T-helper 2 cell (primary cell): Measurements from ENCODE around the gene FBXL17.

Source experiments
- DNase-seq, 5 experiments: peaks; one replicate each; pipeline versions ENCODE4 v3.0.0 to v3.0.0-alpha.2; 2012 to 2022

The FBXL17 gene

DNA sequence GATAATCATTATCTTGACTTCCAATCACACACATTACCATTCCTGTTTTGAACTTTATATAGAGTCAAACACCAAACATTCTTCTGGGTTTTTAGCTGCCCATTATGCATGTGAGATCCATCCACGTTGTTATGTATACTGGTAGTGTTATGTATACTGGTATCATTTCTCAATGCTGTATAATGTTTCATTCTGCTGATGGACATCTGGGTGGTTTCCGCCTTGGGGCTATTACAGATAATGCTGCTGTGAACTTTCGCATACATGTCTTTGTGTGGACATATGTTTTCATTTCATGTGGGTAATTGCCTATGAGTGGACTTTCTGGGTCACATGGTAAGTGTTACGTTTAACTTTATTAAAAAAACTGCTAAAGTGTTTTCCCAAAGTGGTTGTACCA lies 493.4 kb downstream of the FBXL17 start:
- DNase-seq = no peak

DNA sequence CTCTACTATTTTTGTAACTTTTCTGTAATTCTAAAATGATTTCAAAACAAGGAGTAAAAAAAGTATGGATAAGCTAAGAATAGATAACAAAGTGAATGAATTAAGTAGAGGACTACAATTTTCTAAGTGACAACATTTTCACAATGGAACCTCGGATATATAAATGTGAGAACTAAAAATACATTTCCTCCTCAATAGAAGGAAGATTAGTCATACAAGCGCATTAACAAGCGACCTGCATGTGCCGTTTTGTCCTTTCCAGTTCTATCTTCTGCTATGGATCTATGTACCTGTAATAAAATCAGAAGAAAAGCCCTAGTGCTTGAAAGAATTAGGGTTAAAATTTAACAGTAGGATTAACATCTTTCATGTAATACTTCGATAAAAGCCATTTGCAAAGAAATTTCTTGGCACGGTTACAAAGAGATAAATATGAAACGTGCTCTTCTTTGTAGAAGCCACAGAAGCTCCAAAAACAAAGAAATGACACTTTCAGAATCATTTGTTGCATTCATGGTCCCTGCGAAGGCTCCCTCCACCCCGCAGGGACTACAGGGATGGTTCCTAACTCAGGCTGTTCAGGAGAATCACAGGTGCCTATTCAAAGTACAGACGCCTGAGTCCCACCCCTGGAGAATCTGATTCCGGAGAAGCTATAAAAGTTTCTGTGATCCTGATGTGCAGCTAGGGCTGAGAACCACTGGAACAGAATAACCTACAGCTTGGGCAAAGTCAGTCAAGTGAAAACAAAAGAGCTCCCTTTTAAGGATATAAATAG lies 494.5 kb downstream of the FBXL17 start:
- DNase-seq = peak in 1 of 5 experiments; percentile 19

DNA sequence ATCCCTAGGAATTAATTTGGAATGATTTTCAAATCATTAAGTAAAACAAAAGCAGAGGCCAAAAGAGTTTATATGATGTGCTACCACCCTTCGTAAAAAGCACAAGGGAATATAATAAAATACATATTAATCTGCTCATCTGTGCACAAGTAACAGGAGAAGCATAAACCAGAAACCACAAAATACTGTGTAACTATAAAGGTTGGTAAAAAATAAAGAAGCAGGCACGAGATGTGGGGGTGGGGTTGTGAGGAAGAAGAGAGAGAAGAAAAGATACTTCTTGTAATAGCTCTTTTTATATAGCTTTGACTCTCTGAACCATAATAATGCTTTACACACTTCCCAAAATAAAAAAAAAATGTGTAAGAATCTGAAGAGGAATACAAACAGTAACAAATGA lies 496.3 kb downstream of the FBXL17 start:
- peak in 1 of 5 experiments; percentile 72 for DNase-seq

DNA sequence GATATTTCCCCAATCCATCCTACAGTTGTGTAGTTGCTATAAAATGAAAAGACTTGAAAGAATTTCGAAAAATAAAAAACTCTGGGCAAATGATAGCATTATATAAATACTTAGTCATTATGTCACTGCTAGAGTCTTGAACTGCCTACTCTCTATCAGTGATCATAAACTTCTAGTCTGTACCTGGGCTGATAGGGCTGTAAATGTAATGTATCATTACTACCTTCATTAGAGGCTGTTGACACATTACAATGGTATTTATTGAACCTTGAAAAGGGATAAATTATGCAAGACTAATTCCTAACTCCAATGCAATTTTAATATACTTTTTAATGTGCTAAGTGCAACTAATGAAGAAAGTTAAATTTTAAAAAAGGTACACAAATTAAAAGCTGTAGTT lies 497.0 kb downstream of the FBXL17 start:
- no peak for DNase-seq

DNA sequence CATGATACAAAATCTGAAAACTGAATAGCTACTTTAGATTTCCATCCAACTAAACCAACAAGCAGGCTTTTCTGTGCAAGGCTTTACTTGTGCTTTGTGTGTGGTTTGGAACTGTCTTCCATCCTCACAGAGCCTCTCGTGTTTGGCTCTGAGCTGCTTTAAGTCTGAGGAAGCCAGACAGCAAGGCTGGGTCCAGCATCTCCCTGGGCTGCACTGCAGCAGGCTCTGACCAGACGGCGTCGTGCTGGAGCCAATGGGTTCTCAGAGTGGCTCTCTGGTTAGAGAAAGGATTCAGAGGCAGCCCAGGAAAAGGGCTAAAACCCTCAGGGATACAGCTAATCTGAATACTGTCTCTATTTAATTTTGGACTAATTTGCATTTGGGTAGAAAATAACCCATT lies 503.2 kb downstream of the FBXL17 start:
- no peak for DNase-seq

DNA sequence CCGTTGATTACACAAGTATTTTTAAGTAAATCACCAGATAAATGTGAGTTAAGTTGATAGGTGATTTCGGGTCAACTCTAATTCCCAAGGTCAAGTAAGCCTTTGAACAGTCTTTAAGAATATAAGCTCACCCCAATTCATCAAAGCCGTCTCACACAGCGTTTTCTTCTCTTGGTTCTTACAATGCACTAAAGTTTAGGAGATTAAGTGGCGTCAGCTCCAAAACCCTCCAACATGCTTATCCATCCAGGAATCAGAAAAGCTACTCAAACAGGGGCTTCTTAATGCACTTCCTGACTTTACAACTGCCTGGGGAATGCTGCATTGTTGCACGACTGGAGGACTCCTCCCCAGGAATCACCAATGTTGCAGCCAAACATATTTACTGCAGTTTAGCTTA lies 505.0 kb downstream of the FBXL17 start:
- no peak for DNase-seq

DNA sequence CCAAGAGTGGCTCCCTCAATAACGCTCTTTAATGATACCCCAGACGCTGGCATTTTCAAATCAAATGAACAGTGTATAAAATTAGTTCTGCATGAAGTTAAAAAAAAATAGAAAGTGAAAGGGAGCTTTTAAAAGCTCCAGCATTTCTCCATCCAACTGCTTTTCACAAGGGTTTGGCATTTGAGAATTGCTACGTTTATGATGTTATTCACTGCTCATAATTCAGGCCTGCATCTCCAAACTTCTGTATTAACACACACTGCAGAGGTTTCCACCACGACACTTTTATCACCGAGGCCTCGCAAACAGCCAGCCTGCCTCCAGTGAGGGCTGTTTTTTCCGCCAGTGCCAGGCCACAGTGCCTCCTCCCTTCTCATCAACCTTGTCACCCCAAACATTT lies 505.6 kb downstream of the FBXL17 start:
- DNase-seq = no peak

DNA sequence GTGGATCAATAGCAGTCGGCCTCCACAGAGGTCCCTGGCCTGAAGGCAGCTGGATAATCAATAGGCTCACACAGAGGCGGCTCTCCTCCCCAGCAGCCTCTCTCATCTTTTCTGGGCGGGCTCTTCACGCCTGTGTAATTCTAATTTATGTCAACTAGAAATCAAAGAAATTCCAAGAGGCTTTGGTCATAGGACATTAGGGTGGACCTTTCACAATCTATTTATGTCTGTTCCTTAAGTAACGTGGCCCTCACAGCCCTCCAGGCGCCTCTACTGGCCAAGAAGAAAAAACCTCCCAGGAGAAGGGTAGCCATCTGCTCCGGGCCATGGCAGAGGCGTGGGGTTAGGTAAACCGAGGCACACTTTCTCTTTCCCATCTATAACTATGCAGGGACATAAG lies 506.1 kb downstream of the FBXL17 start:
- DNase-seq = no peak

DNA sequence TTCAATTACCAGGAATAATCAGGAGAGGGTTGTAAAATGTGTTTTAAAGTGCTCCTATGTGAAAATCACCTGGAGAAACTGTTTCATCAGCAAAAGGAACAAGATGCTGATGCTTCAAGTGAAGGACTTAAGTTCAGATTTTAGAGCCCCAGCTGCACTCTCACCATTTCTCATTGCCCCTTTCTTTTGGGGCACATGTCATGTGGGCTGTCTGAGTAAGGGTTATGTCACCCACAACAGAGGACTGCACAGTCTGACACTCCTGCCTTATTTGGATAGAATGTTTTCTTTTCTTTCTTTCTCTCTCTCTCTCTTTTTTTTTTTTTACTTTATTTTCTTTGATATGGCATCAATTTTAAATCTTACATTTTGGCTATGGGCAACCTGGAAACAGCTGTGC lies 507.1 kb downstream of the FBXL17 start:
- no peak for DNase-seq

DNA sequence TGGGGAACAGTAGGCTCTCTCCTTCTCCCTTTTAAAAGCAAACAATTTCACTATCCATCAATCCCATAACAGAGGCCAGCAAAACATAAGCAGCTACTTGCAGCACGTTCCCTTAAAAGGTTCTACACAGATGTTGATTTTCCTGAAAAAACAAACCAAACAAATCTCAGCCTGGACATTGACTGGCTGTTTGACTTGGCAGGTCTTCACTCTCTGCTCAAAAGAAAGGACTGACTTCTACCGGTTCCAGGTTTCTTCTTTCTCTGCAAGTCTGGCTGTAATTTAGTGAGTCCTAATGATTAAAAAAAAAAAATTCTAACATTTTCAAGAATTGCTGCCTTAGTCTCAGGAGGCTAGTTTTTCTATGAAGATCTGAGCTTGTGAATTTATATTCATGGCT lies 508.0 kb downstream of the FBXL17 start:
- DNase-seq = no peak

DNA sequence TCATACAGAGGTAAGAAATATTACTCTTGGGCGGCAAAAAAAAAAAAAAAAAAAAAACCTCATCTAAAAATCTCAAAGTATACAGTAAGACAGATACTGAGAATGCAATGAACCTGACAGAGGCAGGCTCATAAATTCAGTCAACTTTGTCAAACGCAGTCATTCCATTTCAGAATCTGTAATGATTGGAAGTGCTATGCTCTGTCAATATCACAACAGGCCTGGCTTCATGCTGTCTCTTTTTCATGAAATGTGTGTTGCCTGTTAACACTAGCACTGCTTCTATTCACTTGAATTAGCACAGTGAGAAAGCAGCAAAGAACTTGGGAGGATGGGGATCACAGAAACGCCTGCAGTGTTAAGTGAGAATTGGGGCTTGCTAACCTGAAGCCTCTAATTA lies 510.9 kb downstream of the FBXL17 start:
- DNase-seq = no peak

DNA sequence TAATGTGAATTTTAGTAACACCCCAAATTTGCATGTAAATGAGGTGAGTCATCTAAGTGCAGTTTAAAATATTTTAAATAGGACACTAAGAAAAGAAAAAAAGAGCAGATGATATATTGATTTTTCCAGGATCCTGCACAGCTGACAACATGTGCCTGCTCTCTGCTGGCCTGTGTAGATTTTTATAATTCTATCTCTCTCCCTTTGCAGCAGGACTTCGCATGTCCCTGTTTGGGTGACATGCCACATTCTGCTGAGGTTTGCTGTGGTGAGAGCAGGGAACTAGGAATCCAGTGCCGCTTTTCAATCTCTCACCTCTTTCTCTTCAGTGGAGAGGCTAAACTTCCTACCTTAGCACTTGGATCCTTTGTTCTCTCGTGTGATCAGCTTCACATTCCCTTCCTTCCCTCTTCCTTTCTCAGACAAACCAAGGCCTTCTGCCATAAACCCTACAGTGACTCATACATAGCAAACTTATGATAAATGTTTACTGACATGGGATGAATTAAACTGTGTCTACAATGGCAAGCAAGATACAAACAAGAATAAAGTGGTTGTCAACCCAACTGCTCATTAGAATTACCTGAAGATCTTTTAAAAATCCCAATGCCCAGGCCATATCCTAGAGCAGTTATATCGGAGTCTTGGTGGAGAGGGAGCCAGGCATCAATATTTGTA lies 512.3 kb downstream of the FBXL17 start:
- no peak for DNase-seq

DNA sequence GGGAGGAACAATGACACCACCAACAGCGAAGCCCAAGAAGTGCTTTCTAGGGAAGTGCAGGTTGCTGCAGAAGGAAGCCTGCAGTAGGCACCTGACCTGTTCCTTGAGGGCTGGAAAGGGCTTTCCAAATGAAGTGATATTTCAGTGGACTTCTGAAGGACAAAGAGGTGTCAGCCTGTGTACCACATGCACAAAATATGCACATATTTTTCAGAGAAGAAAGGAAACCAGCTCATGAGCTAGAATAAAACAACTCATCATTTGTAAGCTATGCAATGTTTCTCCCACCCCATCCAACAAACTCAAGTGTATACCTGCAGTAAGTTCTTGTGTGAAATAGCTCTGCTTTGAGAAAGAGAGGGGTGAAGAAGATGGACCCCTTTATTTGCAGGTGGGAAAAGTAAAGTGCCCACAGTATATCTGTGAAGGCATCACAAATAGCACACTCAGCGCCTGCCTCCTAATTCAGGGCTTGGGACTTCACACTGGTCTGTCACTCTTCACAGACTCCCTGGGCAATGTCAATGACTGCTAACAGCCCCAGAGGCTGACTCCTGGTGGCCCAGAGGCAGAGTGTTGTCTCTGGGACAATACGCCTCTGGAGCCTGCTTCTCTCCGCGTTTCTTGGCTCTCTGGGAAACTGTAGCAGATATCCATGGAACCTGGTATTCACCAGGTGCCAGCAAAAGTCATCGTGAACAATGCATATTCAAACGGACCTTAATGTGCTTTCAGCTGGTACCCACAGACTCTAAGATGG lies 513.1 kb downstream of the FBXL17 start:
- no peak for DNase-seq

DNA sequence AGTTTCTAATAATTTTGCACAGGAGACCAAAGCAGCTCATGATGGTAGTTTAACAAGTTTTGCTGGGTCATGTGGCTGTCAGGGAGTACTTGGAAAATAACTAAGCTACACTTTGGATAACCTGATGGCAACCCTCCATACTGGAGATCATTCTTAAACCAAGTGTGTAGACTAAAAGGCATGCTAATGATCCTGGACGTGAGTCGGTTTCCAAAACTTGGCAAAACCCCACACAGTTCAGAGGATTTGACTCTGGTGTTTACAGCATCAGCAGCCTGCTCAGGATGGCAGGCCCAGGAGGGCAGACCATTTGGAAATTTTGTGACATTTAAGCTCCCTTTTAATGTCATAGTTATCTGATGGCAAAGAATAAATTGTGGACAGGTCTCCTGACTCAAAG lies 514.6 kb downstream of the FBXL17 start:
- no peak for DNase-seq

DNA sequence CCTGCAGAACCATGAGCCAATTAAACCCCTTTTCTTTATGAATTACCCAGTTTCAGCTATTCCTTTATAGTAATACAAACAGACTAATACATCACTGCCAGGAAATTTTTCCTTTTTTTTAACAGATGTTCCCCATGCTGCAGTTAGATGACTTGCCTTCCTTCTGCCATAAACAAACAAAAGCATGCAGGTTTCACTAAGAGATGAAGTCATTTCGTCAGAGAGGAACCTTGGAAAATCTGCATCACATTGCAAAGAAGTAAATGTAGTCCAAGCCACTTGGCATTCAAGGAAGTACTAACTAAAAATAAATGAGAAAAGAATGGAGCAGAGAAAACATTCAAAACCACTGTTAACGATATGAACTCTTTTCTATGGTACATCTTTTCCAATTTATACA lies 517.1 kb downstream of the FBXL17 start:
- DNase-seq = no peak

DNA sequence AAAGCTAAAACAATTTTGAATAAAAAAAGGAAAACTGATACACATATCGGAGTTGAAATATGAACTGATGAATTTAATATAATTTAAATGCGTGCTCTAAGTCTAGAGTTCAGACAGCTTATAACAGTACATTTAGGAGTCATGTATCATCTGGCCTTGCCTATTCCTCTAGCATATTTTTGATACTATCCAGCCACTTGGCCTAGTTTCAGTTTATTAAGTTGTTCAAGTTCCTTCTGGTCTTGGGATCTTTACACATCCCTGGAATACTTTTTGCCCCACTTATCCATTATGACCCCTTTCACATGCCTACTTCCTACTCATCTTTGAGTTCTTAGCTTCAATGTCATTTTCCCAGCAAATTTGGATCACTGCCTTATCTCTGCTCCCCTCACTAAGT lies 518.8 kb downstream of the FBXL17 start:
- no peak for DNase-seq

DNA sequence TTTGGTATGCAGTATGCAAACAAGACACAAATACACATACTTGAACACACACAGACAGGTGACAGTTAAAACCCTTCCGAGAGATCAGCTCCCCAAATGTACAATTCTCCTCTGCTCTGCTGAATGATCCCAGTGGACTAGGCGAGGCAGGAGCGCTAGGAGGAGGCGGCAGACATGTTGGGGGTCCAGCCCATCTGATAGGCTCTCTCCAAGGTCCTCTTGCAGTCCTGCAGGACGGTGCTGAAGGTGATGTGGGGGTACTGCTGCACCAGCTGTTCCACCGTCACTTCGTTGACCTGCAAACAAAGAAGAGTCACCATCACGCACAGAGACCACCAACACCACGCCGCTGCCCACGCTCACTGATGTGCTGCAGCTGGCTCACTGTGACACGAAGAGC lies 520.3 kb downstream of the FBXL17 start:
- no peak for DNase-seq

DNA sequence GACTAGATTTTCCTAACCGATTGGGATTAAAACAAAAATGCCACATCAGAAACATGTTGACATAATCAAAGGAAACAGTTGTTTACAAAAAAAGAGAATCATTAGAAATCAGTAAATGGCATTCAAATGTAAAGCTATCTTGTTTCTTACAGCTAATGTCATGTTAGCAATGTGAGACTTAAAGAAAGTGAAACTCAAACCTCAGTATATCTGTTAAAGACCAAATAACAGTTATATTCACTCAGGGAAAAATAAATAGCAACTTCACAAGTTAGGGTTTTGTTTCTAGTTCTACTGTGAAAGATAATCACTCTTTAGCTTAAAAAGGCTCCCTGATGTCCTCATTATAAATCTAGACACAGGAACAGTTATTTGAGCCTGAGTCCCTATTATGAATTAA lies 521.9 kb downstream of the FBXL17 start:
- peak in 1 of 5 experiments; percentile 9 for DNase-seq

DNA sequence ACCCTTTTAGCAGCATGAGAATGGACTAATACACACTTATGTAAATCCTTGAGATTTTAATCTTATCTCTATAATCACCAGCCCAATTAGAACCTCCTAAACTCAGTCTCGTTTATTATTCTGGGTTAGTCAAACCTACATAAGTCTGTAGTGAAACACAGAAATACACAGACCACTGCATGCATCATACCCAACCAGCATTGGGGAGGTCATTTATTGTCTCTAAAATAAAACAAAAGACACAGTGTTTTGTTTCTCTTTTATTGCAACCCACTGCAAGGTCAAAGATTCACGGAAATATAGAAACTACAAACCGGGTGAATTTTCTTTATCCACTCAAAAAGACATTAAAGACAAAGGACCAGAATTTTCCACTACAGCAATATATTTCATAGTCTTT lies 523.1 kb downstream of the FBXL17 start:
- no peak for DNase-seq

DNA sequence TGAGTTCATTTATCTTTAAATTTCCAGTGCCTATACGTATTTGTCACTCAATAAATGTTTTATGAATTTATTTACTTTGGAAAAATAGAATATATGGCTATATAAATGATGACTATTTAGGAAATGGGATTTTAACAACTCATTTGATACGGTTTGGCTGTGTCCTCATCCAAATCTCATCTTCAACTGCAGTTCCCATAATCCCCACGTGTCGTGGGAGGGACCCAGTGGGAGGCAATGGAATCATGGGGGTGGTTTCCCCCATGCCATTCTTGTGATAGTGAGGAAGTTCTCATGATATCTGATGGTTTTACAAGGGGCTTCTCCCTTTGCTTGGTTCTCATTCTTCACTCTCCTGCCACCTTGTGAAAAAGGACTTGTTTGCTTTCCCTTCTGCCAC lies 523.6 kb downstream of the FBXL17 start:
- no peak for DNase-seq

DNA sequence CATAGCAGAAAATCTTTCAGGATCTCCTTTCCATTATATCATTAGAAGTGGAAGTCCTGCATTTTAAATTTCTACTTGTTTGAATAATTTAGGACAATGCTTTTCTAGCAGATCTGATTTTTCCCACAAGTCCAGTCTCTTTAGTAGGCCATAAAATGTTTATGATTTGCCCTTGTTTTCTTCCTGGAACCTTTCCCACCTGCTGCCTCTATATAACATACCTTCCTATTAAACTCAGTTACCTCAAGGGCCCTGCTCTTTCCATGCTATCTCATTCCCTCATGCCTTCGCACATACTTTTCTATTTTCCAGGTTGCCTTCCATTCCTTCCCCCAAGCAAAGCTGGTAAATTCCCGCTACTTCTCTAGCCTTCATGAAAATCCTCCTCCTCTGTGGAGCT lies 524.1 kb downstream of the FBXL17 start:
- no peak for DNase-seq

DNA sequence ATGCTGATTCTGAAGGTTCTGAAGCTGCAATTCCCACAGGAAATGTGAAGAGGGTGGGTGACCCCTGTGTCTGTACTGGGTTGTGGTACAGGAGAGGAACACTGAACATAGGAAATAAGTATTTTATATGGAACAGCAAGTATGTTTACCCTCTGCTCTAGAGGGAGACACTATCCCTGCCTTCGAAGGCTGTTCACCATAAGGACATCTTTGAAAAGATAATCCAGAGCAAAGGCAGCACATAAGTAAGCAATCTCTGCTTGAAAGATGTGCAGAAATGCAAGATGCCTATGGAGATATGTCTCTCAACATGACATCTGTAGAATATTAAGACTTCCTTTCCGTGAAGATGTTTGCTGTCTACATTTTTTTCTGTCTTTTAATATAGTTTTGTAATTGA lies 526.7 kb downstream of the FBXL17 start:
- peak in 1 of 5 experiments; percentile 14 for DNase-seq

DNA sequence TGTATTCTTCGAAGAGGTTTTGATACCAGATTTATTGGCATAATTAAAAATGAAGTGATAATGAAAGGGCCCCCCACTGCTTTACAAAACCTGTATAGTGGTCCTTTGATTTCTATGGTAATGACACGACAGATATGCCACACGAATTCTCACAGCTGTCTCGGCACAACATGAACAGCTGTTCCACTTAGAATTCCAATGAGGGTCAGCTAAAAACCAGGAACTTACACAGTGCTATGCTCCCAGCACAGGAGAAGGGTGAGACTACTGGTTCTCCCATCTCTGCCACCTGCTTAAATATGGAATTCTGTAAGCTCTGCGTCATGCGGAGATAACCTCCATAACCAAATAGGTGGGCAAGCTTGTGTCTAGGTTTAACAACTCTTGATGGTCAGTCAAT lies 528.2 kb downstream of the FBXL17 start:
- DNase-seq = no peak

DNA sequence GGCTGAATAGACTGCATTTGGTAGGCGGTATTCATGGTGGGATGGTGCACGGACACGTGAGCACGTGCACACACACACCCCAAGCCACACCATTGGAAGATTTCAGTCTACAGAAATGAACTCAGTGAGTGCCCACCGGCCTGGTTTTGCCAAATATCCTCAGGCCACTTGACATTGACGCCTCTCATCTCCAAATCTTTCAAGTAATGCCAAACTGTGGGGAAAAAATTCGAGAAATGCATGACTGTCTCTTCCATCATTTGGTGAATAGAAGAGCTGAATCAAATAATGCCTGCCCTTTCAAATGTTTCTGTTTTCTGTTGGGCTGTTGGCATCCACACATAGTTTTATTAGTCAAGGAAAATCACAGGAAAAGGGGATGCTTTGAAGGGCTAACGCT lies 528.9 kb downstream of the FBXL17 start:
- DNase-seq = no peak
